Activated gamma-delta T cell treated with Interleukin-2 at 50 U/mL for 16 hours (primary cell): ENCODE measurements around the gene EEFSEC.
"Not testable (repeated sequence)": the region's sequence is repeated elsewhere in the genome, so short reads cannot be mapped to it uniquely, and the experiment has no call there.

Experiments
- DNase-seq: peaks from one replicate; pipeline ENCODE4 v3.0.0-alpha.2; 2020

Gene EEFSEC

GRCh38 chr3:128152419-128153155 is 694 bp upstream of the EEFSEC start:
- DNase-seq: no peak

- not testable (repeated sequence) for DNase-seq
These were observed 1.1 kb downstream of the EEFSEC start for GRCh38 chr3:128154354-128154753.

DNA sequence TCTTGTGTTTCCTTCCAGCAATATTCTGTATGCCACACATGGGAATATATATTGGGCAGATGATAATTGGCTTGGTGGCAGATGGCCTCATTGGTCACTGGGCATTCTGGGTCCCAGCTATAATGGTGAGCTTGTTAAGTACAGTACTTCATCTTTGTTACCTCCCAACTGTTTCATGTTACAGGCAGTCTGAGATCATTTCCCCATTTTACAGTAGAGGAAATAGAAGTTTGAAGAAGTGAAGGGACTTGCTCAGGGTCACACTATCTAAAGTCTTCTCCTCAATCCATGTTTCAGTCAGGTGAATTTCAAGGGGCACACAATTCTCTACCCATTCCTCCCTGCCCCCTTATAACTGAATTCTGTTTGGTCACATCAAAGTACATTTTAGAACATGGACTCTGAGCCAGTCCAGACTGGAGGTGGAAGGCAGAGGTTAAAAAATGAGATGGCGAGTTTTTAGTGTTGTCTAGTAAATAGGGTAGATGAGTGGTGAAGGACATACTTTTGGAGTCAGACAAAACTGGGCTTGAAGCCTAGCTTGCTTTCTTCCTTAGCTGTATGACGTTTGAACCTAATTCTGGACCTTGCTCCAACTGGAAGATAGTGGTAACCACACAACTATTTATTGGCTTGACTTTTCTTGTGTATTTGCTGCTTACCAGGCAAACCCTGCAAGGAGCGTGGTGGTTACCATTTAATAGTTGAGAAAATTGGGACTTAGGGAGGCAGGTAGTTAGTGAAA is 2.5 kb downstream of the EEFSEC start:
- no peak for DNase-seq

GRCh38 chr3:128160661-128161060 is 7.4 kb downstream of the EEFSEC start:
- DNase-seq: no peak

DNA sequence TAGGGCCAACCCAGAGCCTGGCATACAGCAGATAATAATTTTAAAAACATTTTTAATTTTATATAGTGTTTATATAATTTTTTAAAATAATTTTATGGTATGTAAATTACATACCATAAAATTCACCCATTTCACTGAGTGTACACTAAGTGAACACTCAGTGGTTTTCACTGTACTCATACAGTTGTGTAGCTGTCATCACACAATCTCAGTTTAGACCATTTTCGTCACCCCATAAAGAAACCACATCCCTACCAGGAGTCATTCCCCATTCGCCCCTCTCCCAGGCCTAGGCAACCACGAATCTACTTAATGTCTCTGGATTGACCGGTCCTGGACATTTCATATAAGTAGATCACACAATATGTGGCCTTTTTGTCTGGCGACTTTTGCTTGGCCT is 10.2 kb downstream of the EEFSEC start:
- DNase-seq: no peak

- DNase-seq: no peak
These were observed 13.7 kb downstream of the EEFSEC start for GRCh38 chr3:128166971-128167453.

GRCh38 chr3:128167646-128167972 is 14.3 kb downstream of the EEFSEC start:
- DNase-seq: no peak

- DNase-seq: no peak
These were observed 14.8 kb downstream of the EEFSEC start for GRCh38 chr3:128167973-128168674.

GRCh38 chr3:128168836-128169235 is 15.6 kb downstream of the EEFSEC start:
- DNase-seq: no peak

DNA sequence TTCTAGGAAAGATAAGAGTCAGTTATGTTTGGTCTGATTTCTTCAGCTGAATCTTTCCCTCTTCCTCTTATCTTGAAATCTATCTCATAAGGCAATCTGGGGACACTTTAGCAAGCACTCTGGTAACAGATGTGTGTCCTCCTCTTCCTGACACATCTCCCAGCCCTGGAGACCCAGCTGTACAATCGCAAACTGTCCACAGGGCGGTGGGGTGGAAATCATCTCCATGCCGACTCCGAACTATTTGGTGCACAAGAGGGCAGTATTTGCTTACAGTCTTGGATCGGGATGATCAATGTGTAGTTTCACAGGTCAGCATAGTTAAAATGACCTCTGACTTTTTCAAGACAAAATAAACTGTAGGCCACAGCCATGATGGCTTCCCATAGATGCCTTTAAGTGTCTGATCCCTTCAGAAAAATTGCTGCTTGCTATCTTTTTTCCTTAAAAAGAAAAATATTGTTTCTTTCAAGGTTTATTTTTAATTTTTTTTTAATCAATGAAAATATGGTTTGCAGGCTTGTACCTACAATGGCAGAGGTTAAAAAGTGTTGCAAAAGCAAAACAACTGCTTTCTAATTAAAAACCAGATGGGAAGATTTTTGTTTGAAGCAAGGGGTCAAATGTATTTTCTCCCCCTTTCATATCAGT is 17.7 kb downstream of the EEFSEC start:
- DNase-seq: no peak

- DNase-seq: no peak
These were observed 19.9 kb downstream of the EEFSEC start for GRCh38 chr3:128173200-128173599.

DNA sequence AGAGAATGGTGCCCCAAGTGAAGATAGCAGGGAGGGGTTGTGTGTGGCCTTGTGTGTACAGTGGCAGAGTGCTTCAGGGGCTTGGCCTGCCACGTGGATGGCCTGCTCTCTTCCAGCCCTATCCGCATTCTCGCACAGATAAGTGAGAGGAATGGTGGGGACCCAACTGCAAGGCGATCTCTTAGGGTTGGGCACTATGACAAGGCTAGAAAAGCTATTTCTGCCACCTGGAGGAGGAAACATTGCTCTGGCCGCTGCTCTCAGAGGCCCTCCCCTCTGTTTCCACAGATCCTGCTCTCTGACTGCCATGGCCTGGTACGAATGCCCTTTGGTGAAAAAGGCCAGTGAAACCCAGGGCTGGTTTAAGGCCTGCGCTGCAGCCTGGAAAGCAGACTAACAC is 20.6 kb downstream of the EEFSEC start:
- no peak for DNase-seq

DNA sequence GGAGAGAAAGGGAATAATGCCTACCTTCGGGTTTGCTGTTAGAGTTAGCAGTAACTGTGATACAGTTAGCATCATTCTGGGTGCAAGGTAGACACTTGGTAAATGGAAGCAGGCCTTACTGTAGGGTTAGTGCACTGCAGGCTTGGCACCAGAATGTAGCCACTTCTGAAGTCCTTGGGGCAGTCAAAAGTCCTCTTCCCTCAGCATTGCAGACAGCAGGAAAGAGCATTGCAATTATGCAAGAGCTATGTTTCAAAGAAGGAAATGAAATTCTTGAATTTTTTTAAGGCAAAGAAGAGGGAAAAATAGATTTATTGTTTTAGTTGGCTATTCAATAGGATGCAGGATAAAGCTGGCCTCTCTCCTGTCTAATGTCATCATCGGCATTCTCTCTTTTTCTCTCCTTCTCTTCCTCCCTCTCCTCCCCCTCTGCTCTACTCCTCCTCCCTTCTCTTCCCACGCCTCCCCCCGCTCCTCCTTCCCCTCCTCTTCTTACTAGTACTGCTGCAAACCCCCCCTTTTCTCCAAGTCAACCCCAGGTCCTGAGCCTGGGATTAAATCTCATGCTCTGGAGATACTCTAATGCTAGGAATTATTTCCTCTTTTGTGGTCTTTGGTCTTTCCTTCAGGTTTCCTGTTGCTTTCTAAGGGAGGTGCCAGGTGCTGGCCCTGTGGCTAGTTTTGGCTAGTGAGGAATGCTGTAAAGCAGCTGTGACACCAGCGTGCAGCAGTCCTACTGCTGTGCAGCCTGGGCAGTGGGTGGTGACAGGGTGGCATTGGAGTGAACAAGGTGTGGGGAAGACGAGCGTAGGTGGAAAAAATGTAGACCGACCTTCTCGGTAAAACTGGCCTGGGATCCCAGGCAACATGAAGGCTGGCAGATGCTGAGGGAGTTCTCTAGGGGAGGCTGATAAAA is 21.7 kb downstream of the EEFSEC start:
- DNase-seq: no peak

GRCh38 chr3:128175768-128176167 is 22.5 kb downstream of the EEFSEC start:
- no peak for DNase-seq

GRCh38 chr3:128176276-128176833 is 23.1 kb downstream of the EEFSEC start:
- DNase-seq: no peak

DNA sequence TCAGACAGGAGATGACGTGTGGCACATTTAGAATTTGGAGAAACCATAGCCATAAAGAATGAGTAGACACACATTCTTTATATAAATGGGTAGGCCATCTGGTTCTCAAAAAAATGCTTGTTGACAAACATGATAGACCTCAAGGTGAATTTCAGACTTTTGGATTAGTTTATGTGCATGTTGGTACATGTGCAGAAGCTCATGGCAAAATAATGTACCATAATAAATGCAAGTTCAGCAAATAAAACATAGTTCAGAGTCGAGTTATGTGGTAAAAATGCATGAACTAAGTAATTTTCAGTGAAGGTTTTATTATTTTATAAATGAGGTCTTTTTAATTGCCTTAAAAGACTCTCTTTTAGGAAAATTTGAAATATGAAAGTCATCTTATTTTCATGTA is 24.6 kb downstream of the EEFSEC start:
- DNase-seq: no peak

GRCh38 chr3:128178782-128179483 is 25.7 kb downstream of the EEFSEC start:
- DNase-seq: no peak

GRCh38 chr3:128179484-128179819 is 26.2 kb downstream of the EEFSEC start:
- no peak for DNase-seq

GRCh38 chr3:128180436-128180835 is 27.2 kb downstream of the EEFSEC start:
- DNase-seq: no peak

DNA sequence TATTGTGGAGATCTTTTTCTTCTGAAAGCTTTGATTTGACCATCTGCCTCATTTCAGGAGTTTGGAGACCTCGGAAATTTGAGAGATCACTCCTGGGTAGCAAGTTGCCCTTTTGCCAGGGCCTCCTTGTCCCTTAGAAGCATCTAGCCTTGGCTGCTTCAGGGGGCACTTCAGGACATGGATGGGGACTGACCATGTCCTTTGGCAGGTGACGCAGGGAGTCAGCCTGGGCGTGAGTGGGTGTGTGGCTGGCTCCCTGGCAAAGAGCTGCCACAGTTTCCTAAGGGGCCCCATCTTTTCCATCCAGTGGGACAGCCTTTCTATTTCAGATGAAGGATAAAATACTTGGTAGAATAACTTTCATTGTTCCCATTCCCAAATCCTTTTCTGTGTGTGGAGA is 27.6 kb downstream of the EEFSEC start:
- DNase-seq: no peak

- no peak for DNase-seq
These were observed 29.4 kb downstream of the EEFSEC start for GRCh38 chr3:128182656-128183055.
